HCT116 (cell line): Measurements from ENCODE around the gene LAMA4. TPM values are rescaled to one million over a fixed set of nuclear protein-coding genes. Genes with fewer than 3 reads are reported as not detected.

Experiments used
- ATAC-seq: fragments of 200-7000 bp; cut with Tn5 transposase; 2 replicates; pipeline ENCODE4 v1.9.1; 2020; ENCODE audit warnings: mild to moderate bottlenecking, moderate library complexity
- BruUV-seq: library from RNA; stranded (reverse); fragments of 400-500 nt; replicated peaks from 2 replicates; lab custom pipeline; 2021; lab: Mats Ljungman, UMichigan
- CTCF ChIA-PET: fragments of 300-600 bp; sonication (Branson Sonifier 250); formaldehyde crosslinking; loops from one replicate; lab custom pipeline; 2021; ENCODE audit warnings: antibody characterized with exemption; lab: Charles Lee
- POLR2A ChIA-PET: fragments of 300-600, 350-600 bp; sonication (Branson Sonifier 250); formaldehyde crosslinking; loops from one replicate; lab custom pipeline; 2021; ENCODE audit warnings: antibody characterized with exemption; lab: Charles Lee
- RAD21 ChIA-PET, 2 experiments: fragments of 300-600 bp; sonication (Branson Sonifier 250); formaldehyde crosslinking; loops; one replicate each; lab custom pipeline; 2023; ENCODE audit warnings: low total read pairs in 2 of 2; ENCODE audit not compliant: uncharacterized antibody in 2 of 2, unreplicated experiment in 2 of 2, low non-redundant PET in 1 of 2; lab: Charles Lee
- DNase-seq: peaks from one replicate; pipeline ENCODE4 v3.0.0-alpha.2; 2010; ENCODE audit warnings: low read depth, low spot score
- H2AFZ ChIP-seq: fragments of 200-600 bp; shearing (Covaris generic), sonication (generic); 2 replicates; pipeline ENCODE4 v1.6.1; 2017; ENCODE audit warnings: low read depth, mixed run types, mixed read lengths, antibody characterized with exemption, low read length; ENCODE audit not compliant: poor library complexity, severe bottlenecking
- H3K27ac ChIP-seq: 2 replicates; pipeline ENCODE4 v1.5.1; 2012; ENCODE audit warnings: low read depth, low read length
- H3K27me3 ChIP-seq: fragments of 200-600 bp; sonication (generic); 2 replicates; pipeline ENCODE4 v1.6.1; 2016; ENCODE audit warnings: mixed run types, low read length, mixed read lengths; ENCODE audit not compliant: insufficient read depth
- H3K36me3 ChIP-seq, 2 experiments: fragments of 200-500 bp in 1 of 2; fragments of 200-600 bp in 1 of 2; sonication (Bioruptor generic) in 1 of 2; sonication (generic) in 1 of 2; 2 replicates each; pipeline versions ENCODE4 v1.5.1 to v1.6.1; 2014 to 2016; ENCODE audit warnings: low read length in 2 of 2, inconsistent platforms in 1 of 2, mixed read lengths in 1 of 2, mixed run types in 1 of 2; ENCODE audit not compliant: insufficient read depth in 2 of 2, control insufficient read depth in 1 of 2
- H3K4me1 ChIP-seq, 2 experiments: fragments of 200-600 bp in 1 of 2; sonication (generic) in 1 of 2; 2 replicates each; pipeline versions ENCODE4 v1.5.1 to v1.6.1; 2012 to 2017; ENCODE audit warnings: low read length in 2 of 2, inconsistent platforms in 1 of 2, mild to moderate bottlenecking in 1 of 2, mixed read lengths in 1 of 2, mixed run types in 1 of 2, moderate library complexity in 1 of 2; ENCODE audit not compliant: insufficient read depth in 2 of 2, control insufficient read depth in 1 of 2
- H3K4me2 ChIP-seq: fragments of 200-600 bp; sonication (generic); 2 replicates; pipeline ENCODE4 v1.6.1; 2017; ENCODE audit warnings: mixed run types, low read length, mixed read lengths
- H3K4me3 ChIP-seq, 2 experiments: fragments of 200-600 bp in 1 of 2; sonication (generic) in 1 of 2; replicated peaks in 1 of 2; 2 replicates each; pipeline ENCODE4 v1.5.1; 2011 to 2016; ENCODE audit warnings: low read length in 2 of 2, control low read depth in 1 of 2, low read depth in 1 of 2, mild to moderate bottlenecking in 1 of 2, mixed read lengths in 1 of 2, mixed run types in 1 of 2
- H3K79me2 ChIP-seq: fragments of 200-600 bp; sonication (generic); 2 replicates; pipeline ENCODE4 v1.6.1; 2017; ENCODE audit warnings: mild to moderate bottlenecking, mixed run types, low read length, moderate library complexity, mixed read lengths; ENCODE audit not compliant: insufficient read depth
- H3K9ac ChIP-seq: fragments of 200-600 bp; sonication (generic); 2 replicates; pipeline ENCODE4 v1.6.1; 2016; ENCODE audit warnings: low read length, mixed read lengths
- H3K9me2 ChIP-seq: fragments of 200-600 bp; sonication (generic), shearing (Covaris generic); 2 replicates; pipeline ENCODE4 v1.6.1; 2017; ENCODE audit warnings: mixed run types, mild to moderate bottlenecking, moderate library complexity; ENCODE audit not compliant: insufficient read depth
- H3K9me3 ChIP-seq, 2 experiments: fragments of 200-500 bp in 1 of 2; fragments of 200-600 bp in 1 of 2; sonication (Bioruptor generic) in 1 of 2; sonication (generic) in 1 of 2; 2 replicates each; pipeline ENCODE4 v1.6.1; 2014 to 2017; ENCODE audit warnings: low read length in 2 of 2, mixed read lengths in 2 of 2, inconsistent platforms in 1 of 2, low read depth in 1 of 2, mild to moderate bottlenecking in 1 of 2, mixed run types in 1 of 2, moderate library complexity in 1 of 2; ENCODE audit not compliant: control insufficient read depth in 1 of 2, insufficient read depth in 1 of 2
- H4K20me1 ChIP-seq: fragments of 200-600 bp; sonication (generic), shearing (Covaris generic); 2 replicates; pipeline ENCODE4 v1.6.1; 2017; ENCODE audit warnings: mixed run types, mild to moderate bottlenecking, moderate library complexity; ENCODE audit not compliant: insufficient read depth
- CBX3 ChIP-seq: IDR thresholded peaks from 2 replicates; pipeline ENCODE4 v1.6.1; 2012; ENCODE audit warnings: low read depth
- CEBPB ChIP-seq: IDR thresholded peaks from 2 replicates; pipeline ENCODE4 v1.6.1; 2012; ENCODE audit warnings: low read depth
- EGR1 ChIP-seq: IDR thresholded peaks from 2 replicates; pipeline ENCODE4 v1.6.1; 2012; ENCODE audit warnings: low read depth
- ELF1 ChIP-seq: IDR thresholded peaks from 2 replicates; pipeline ENCODE4 v1.6.1; 2012; ENCODE audit warnings: low read depth, borderline replicate concordance
- EZH2 ChIP-seq: fragments of 200-600 bp; sonication (generic); IDR thresholded peaks from 2 replicates; pipeline ENCODE4 v1.6.1; 2017; ENCODE audit warnings: antibody characterized with exemption, mixed run types
- FOSL1 ChIP-seq: IDR thresholded peaks from 2 replicates; pipeline ENCODE4 v1.6.1; 2012; ENCODE audit warnings: low read depth
- JUND ChIP-seq: IDR thresholded peaks from 2 replicates; pipeline ENCODE4 v1.6.1; 2012
- POLR2AphosphoS5 ChIP-seq: IDR thresholded peaks from 2 replicates; pipeline ENCODE4 v1.6.1; 2011; ENCODE audit warnings: mild to moderate bottlenecking, low read depth, low read length, moderate library complexity
- RAD21 ChIP-seq: IDR thresholded peaks from 2 replicates; pipeline ENCODE4 v1.6.1; 2012; ENCODE audit warnings: low read depth, mild to moderate bottlenecking
- SRF ChIP-seq: IDR thresholded peaks from 2 replicates; pipeline ENCODE4 v1.6.1; 2012; ENCODE audit warnings: low read depth
- TCF7L2 ChIP-seq: IDR thresholded peaks from 2 replicates; pipeline ENCODE4 v1.7.0; 2011; ENCODE audit warnings: borderline replicate concordance, inconsistent platforms; ENCODE audit not compliant: insufficient read depth, insufficient read length; ENCODE audit errors: extremely low read depth
- YY1 ChIP-seq: IDR thresholded peaks from 2 replicates; pipeline ENCODE4 v1.6.1; 2011; ENCODE audit warnings: low read length, low read depth, moderate library complexity, mild to moderate bottlenecking; ENCODE audit not compliant: insufficient replicate concordance; ENCODE audit errors: extremely low read depth
- ZFX ChIP-seq: fragments of 450-650 bp; IDR thresholded peaks from 2 replicates; pipeline ENCODE4 v1.6.1; 2017
- ZNF274 ChIP-seq: fragments of 200-500 bp; sonication (Bioruptor generic); IDR thresholded peaks from 2 replicates; pipeline ENCODE4 v1.6.1; 2014; ENCODE audit warnings: mild to moderate bottlenecking, low read depth, low read length, inconsistent platforms
- intact Hi-C: fragments of 100-400 bp; cut with micrococcal nuclease; formaldehyde crosslinking; loops from 2 replicates; pipeline ENCODE4 v1.10.0; 2022
- total RNA-seq: library from RNA; stranded (reverse); gene quantifications from one replicate; pipeline ENCODE4 v1.2.1, GENCODE V29; 2021; ENCODE audit not compliant: unreplicated experiment
- TF ChIP-seq, protein P1 (sequence below): IDR thresholded peaks from 2 replicates; pipeline ENCODE4 v1.6.1; 2011; ENCODE audit warnings: mild to moderate bottlenecking, low read length, moderate library complexity; ENCODE audit not compliant: insufficient replicate concordance; ENCODE audit errors: extremely low read depth
- TF ChIP-seq, protein P2 (sequence below): IDR thresholded peaks from 2 replicates; pipeline ENCODE4 v1.6.1; 2012
- TF ChIP-seq, protein P3 (sequence below), 3 experiments: fragments of 200-600 bp in 1 of 3; sonication (generic) in 1 of 3; IDR thresholded peaks in 2 of 3; conservative IDR thresholded peaks in 1 of 3; 2 replicates each; pipeline ENCODE4 v1.5.1; 2012 to 2017; ENCODE audit warnings: low read depth in 2 of 3, low read length in 2 of 3, antibody characterized with exemption in 1 of 3, borderline replicate concordance in 1 of 3, control low read depth in 1 of 3, mild to moderate bottlenecking in 1 of 3, mixed read lengths in 1 of 3, mixed run types in 1 of 3, moderate library complexity in 1 of 3; ENCODE audit not compliant: insufficient read depth in 1 of 3
- TF ChIP-seq, protein P4 (sequence below): IDR thresholded peaks from 2 replicates; pipeline ENCODE4 v1.6.1; 2012; ENCODE audit warnings: low read depth
- TF ChIP-seq, protein P5 (sequence below): IDR thresholded peaks from 2 replicates; pipeline ENCODE4 v1.6.1; 2012

Gene LAMA4
- total RNA-seq, 1 experiment from 2014 or later, result 2.2 TPM

DNA sequence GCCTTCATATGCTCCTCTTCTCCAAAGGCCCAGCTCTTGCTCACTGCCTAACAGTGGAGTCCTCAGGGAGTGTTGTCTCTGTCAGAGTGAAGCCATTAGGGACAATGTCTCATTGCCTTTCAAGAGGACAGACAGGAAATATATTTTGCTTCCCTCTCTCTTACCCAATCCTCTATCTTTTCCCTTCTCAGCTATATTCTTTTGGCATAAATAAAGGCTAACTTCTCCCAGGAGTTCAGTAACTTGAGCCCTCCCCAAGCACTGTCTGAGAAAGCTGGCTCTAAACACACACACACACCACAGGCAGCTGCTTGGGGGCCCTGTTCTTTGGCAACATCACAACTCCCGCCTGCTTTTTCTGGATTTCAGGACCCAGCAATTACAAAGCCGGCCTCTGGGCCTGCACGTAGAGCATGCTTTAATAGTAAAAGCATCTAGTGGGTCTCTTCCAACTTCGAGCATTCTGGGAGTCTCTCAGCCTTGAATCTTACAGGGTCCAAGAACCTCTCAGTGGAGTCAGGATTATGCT lies 34.7 kb upstream of the LAMA4 start:
- no TSS peak for BruUV-seq
- H3K27ac ChIP-seq, result no peak overlapping the region
- CTCF ChIA-PET, result interaction anchor here (1.2 kb wide), 1 partner anchor 109 kb away, joined by 3 read pairs; no protein-coding TSS in a partner anchor
- H3K9me2 ChIP-seq, result no peaks in the 10 kb centered on the region
- no peak overlapping the region for H3K4me2 ChIP-seq
- intact Hi-C loops, result no loop called here
- no peaks in the 10 kb centered on the region for H3K27me3 ChIP-seq
- TF ChIP-seq, protein P1, sequence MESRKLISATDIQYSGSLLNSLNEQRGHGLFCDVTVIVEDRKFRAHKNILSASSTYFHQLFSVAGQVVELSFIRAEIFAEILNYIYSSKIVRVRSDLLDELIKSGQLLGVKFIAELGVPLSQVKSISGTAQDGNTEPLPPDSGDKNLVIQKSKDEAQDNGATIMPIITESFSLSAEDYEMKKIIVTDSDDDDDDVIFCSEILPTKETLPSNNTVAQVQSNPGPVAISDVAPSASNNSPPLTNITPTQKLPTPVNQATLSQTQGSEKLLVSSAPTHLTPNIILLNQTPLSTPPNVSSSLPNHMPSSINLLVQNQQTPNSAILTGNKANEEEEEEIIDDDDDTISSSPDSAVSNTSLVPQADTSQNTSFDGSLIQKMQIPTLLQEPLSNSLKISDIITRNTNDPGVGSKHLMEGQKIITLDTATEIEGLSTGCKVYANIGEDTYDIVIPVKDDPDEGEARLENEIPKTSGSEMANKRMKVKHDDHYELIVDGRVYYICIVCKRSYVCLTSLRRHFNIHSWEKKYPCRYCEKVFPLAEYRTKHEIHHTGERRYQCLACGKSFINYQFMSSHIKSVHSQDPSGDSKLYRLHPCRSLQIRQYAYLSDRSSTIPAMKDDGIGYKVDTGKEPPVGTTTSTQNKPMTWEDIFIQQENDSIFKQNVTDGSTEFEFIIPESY, result no peak
- TF ChIP-seq ELF1, result no peak
- TF ChIP-seq YY1, result no peak
- no peak for TF ChIP-seq FOSL1
- no peak for TF ChIP-seq CEBPB
- TF ChIP-seq, protein P2, sequence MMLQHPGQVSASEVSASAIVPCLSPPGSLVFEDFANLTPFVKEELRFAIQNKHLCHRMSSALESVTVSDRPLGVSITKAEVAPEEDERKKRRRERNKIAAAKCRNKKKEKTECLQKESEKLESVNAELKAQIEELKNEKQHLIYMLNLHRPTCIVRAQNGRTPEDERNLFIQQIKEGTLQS, result no peak
- TF ChIP-seq JUND, result no peak
- TF ChIP-seq, protein P3, sequence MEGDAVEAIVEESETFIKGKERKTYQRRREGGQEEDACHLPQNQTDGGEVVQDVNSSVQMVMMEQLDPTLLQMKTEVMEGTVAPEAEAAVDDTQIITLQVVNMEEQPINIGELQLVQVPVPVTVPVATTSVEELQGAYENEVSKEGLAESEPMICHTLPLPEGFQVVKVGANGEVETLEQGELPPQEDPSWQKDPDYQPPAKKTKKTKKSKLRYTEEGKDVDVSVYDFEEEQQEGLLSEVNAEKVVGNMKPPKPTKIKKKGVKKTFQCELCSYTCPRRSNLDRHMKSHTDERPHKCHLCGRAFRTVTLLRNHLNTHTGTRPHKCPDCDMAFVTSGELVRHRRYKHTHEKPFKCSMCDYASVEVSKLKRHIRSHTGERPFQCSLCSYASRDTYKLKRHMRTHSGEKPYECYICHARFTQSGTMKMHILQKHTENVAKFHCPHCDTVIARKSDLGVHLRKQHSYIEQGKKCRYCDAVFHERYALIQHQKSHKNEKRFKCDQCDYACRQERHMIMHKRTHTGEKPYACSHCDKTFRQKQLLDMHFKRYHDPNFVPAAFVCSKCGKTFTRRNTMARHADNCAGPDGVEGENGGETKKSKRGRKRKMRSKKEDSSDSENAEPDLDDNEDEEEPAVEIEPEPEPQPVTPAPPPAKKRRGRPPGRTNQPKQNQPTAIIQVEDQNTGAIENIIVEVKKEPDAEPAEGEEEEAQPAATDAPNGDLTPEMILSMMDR (IDR thresholded peaks at IDR 0.05 in 2 of 3, conservative IDR thresholded peaks at IDR 0.05 in 1 of 3; ENCODE audit: borderline replicate concordance in 1 of 3, insufficient read depth in 1 of 3, low read depth in 2 of 3, low read length in 2 of 3), result no peak
- no peak for TF ChIP-seq EZH2
- TF ChIP-seq, protein P4, sequence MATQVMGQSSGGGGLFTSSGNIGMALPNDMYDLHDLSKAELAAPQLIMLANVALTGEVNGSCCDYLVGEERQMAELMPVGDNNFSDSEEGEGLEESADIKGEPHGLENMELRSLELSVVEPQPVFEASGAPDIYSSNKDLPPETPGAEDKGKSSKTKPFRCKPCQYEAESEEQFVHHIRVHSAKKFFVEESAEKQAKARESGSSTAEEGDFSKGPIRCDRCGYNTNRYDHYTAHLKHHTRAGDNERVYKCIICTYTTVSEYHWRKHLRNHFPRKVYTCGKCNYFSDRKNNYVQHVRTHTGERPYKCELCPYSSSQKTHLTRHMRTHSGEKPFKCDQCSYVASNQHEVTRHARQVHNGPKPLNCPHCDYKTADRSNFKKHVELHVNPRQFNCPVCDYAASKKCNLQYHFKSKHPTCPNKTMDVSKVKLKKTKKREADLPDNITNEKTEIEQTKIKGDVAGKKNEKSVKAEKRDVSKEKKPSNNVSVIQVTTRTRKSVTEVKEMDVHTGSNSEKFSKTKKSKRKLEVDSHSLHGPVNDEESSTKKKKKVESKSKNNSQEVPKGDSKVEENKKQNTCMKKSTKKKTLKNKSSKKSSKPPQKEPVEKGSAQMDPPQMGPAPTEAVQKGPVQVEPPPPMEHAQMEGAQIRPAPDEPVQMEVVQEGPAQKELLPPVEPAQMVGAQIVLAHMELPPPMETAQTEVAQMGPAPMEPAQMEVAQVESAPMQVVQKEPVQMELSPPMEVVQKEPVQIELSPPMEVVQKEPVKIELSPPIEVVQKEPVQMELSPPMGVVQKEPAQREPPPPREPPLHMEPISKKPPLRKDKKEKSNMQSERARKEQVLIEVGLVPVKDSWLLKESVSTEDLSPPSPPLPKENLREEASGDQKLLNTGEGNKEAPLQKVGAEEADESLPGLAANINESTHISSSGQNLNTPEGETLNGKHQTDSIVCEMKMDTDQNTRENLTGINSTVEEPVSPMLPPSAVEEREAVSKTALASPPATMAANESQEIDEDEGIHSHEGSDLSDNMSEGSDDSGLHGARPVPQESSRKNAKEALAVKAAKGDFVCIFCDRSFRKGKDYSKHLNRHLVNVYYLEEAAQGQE, result no peak
- TF ChIP-seq, protein P5, sequence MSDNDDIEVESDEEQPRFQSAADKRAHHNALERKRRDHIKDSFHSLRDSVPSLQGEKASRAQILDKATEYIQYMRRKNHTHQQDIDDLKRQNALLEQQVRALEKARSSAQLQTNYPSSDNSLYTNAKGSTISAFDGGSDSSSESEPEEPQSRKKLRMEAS, result no peak
- no peak for TF ChIP-seq CBX3
- no peak for TF ChIP-seq ZNF274
- no peak for TF ChIP-seq EGR1
- no peak for TF ChIP-seq RAD21
- no peak for TF ChIP-seq POLR2AphosphoS5
- TF ChIP-seq ZFX, result no peak
- no peak for TF ChIP-seq TCF7L2
- TF ChIP-seq SRF, result no peak
- H3K79me2 ChIP-seq, result no peaks in the 10 kb centered on the region
- ATAC-seq (no peak), DNase-seq (no peak)
- no peaks in the 10 kb centered on the region for H3K9me3 ChIP-seq
- H2AFZ ChIP-seq, result no peak overlapping the region
- RAD21 ChIA-PET, result no interaction called here
- H3K4me1 ChIP-seq, result no peaks in the 10 kb centered on the region
- POLR2A ChIA-PET, result no interaction called here
- H3K4me3 ChIP-seq, result no peak overlapping the region
- no peaks in the 10 kb centered on the region for H4K20me1 ChIP-seq
- H3K9ac ChIP-seq, result no peak overlapping the region
- no peaks in the 10 kb centered on the region for H3K36me3 ChIP-seq
